IMR-90 (cell line): ENCODE results near the gene SDR39U1. TPM values are rescaled to one million over a fixed set of nuclear protein-coding genes. Genes with fewer than 3 reads are reported as not detected.
A peak's percentile ranks its signal among the peaks of the same experiment; 100 is the strongest.

Experiments used
- ATAC-seq: fragments of 200-7000 bp; cut with Tn5 transposase; 2 replicates; pipeline ENCODE4 v1.9.1; 2020; ENCODE audit warnings: low read depth, mild to moderate bottlenecking, moderate library complexity
- BruUV-seq: library from RNA; stranded (reverse); fragments of 400-500 nt; replicated peaks from 2 replicates; lab custom pipeline; 2021; lab: Mats Ljungman, UMichigan
- CTCF ChIA-PET: fragments of 300-600 bp; formaldehyde crosslinking; extraction: SDS; loops from one replicate; lab custom pipeline; 2021; ENCODE audit warnings: antibody characterized with exemption; lab: Yijun Ruan, JAX
- POLR2A ChIA-PET: fragments of 300-600 bp; sonication (Branson Sonifier 250); formaldehyde crosslinking; loops from one replicate; lab custom pipeline; 2022; ENCODE audit warnings: antibody characterized with exemption; ENCODE audit not compliant: unreplicated experiment; lab: Charles Lee
- DNase-seq: peaks from one replicate; pipeline ENCODE4 v3.0.0; 2013
- H2AFZ ChIP-seq: replicated peaks from 2 replicates; pipeline ENCODE3; 2013; ENCODE audit warnings: low read length, mild to moderate bottlenecking; ENCODE audit not compliant: poor library complexity
- H2AK5ac ChIP-seq: 2 replicates; pipeline ENCODE4 v1.6.1; 2013; ENCODE audit warnings: low read depth, low read length, inconsistent platforms
- H2AK9ac ChIP-seq: replicated peaks from 2 replicates; pipeline ENCODE3; 2013; ENCODE audit warnings: mild to moderate bottlenecking, low read depth, low read length, moderate library complexity; ENCODE audit not compliant: poor library complexity
- H2BK120ac ChIP-seq: 2 replicates; pipeline ENCODE4 v1.6.1; 2013; ENCODE audit warnings: low read depth, low read length, inconsistent platforms
- H2BK15ac ChIP-seq: 3 replicates; pipeline ENCODE4 v1.6.1; 2013; ENCODE audit warnings: low read depth, low read length, inconsistent platforms
- H2BK20ac ChIP-seq: 2 replicates; pipeline ENCODE4 v1.6.1; 2013; ENCODE audit warnings: low read depth, mild to moderate bottlenecking, inconsistent platforms, low read length, moderate library complexity
- H2BK5ac ChIP-seq: 2 replicates; pipeline ENCODE4 v1.6.1; 2013; ENCODE audit warnings: mild to moderate bottlenecking, low read depth, low read length, inconsistent platforms; ENCODE audit not compliant: poor library complexity, severe bottlenecking
- H3K14ac ChIP-seq: replicated peaks from 2 replicates; pipeline ENCODE4 v1.6.1; 2013; ENCODE audit warnings: low read depth, low read length, inconsistent platforms
- H3K18ac ChIP-seq: 2 replicates; pipeline ENCODE4 v1.6.1; 2013; ENCODE audit warnings: low read depth, low read length, control low read depth
- H3K23ac ChIP-seq: 2 replicates; pipeline ENCODE4 v1.6.1; 2013; ENCODE audit warnings: low read depth, low read length, inconsistent platforms
- H3K27ac ChIP-seq: 2 replicates; pipeline ENCODE4 v1.5.1; 2013; ENCODE audit warnings: mild to moderate bottlenecking, control low read depth, low read length; ENCODE audit not compliant: insufficient read depth
- H3K27me3 ChIP-seq: 2 replicates; pipeline ENCODE4 v1.6.1; 2013; ENCODE audit warnings: low read length; ENCODE audit not compliant: control insufficient read depth, insufficient read depth
- H3K36me3 ChIP-seq: 2 replicates; pipeline ENCODE4 v1.6.1; 2013; ENCODE audit warnings: low read length, mixed read lengths; ENCODE audit not compliant: control insufficient read depth, insufficient read depth
- H3K4ac ChIP-seq: 2 replicates; pipeline ENCODE4 v1.6.1; 2013; ENCODE audit warnings: low read depth, low read length, inconsistent platforms
- H3K4me1 ChIP-seq: 2 replicates; pipeline ENCODE4 v1.6.1; 2013; ENCODE audit warnings: low read length, mixed read lengths; ENCODE audit not compliant: control insufficient read depth, insufficient read depth
- H3K4me2 ChIP-seq: 2 replicates; pipeline ENCODE4 v1.6.1; 2013; ENCODE audit warnings: low read depth, mild to moderate bottlenecking, control low read depth, low read length, moderate library complexity
- H3K4me3 ChIP-seq: 2 replicates; pipeline ENCODE4 v1.5.1; 2013; ENCODE audit warnings: low read depth, mild to moderate bottlenecking, control low read depth, low read length, moderate library complexity; ENCODE audit not compliant: insufficient read depth
- H3K56ac ChIP-seq: 2 replicates; pipeline ENCODE4 v1.6.1; 2013; ENCODE audit warnings: low read length, inconsistent platforms; ENCODE audit not compliant: insufficient read depth; ENCODE audit errors: extremely low read depth
- H3K79me1 ChIP-seq, 2 experiments: 2 replicates each; pipeline ENCODE4 v1.6.1; 2013; ENCODE audit warnings: low read length in 2 of 2, inconsistent platforms in 1 of 2, low read depth in 1 of 2
- H3K9ac ChIP-seq: 2 replicates; pipeline ENCODE4 v1.6.1; 2013; ENCODE audit warnings: low read depth, low read length, control low read depth
- H3K9me1 ChIP-seq: 2 replicates; pipeline ENCODE4 v1.6.1; 2013; ENCODE audit warnings: low read length, inconsistent platforms; ENCODE audit not compliant: insufficient read depth
- H3K9me3 ChIP-seq: 2 replicates; pipeline ENCODE4 v1.6.1; 2013; ENCODE audit warnings: low read length; ENCODE audit not compliant: control insufficient read depth, insufficient read depth
- H4K20me1 ChIP-seq: 2 replicates; pipeline ENCODE4 v1.6.1; 2013; ENCODE audit warnings: low read length, inconsistent platforms; ENCODE audit not compliant: insufficient read depth
- H4K5ac ChIP-seq: 2 replicates; pipeline ENCODE4 v1.6.1; 2013; ENCODE audit warnings: mild to moderate bottlenecking, low read depth, low read length, control low read depth
- H4K8ac ChIP-seq, 2 experiments: 2 replicates each; pipeline ENCODE4 v1.6.1; 2013; ENCODE audit warnings: low read depth in 2 of 2, low read length in 2 of 2, control low read depth in 1 of 2, inconsistent platforms in 1 of 2
- H4K91ac ChIP-seq: 2 replicates; pipeline ENCODE4 v1.6.1; 2013; ENCODE audit warnings: low read depth, low read length, inconsistent platforms; ENCODE audit not compliant: insufficient read depth
- NFE2L2 ChIP-seq: fragments of 150-350 bp; IDR thresholded peaks from 2 replicates; pipeline ENCODE4 v1.6.1; 2016; ENCODE audit warnings: low read depth, mild to moderate bottlenecking, low read length
- RAD21 ChIP-seq: IDR thresholded peaks from 2 replicates; pipeline ENCODE4 v1.6.1; 2012; ENCODE audit warnings: low read length, improper control_type of control experiment
- RCOR1 ChIP-seq: IDR thresholded peaks from 2 replicates; pipeline ENCODE4 v1.6.1; 2012; ENCODE audit warnings: mild to moderate bottlenecking, low read length, improper control_type of control experiment; ENCODE audit not compliant: insufficient replicate concordance
- WGBS, 2 experiments: methylation state at CpG; one replicate each; pipeline versions ENCODE4 v1.1.5 to v1.1.7; 2013; ENCODE audit warnings: missing lambda C conversion rate in 2 of 2; ENCODE audit not compliant: insufficient read length in 1 of 2; ENCODE audit errors: extremely low coverage in 2 of 2; 5-methylcytosine and 5-hydroxymethylcytosine counted together
- dilution Hi-C: fragments of 300-500 bp; cut with HindIII; formaldehyde crosslinking; loops from one replicate; pipeline ENCODE4 v1.14.3; 2018; ENCODE audit warnings: low sequenced_read_pairs; ENCODE audit not compliant: unreplicated experiment
- in situ Hi-C: fragments of 300-500 bp; cut with MboI; formaldehyde crosslinking; loops from 3 replicates; pipeline ENCODE4 v1.14.3; 2019; ENCODE audit warnings: low sequenced_read_pairs, inconsistent platforms, mixed read lengths
- intact Hi-C: fragments of 100-400 bp; cut with micrococcal nuclease; formaldehyde crosslinking; loops from 2 replicates; pipeline ENCODE4 v1.10.0; 2022
- polyA plus RNA-seq, 3 experiments: library from polyadenylated mRNA; depleted of rRNA; stranded (reverse); fragments of >200 nt; gene quantifications; 2 replicates each; pipeline ENCODE4 v1.2.3, GENCODE V29; 2012; ENCODE audit warnings: low replicate concordance in 1 of 3
- total RNA-seq: library from RNA; depleted of rRNA; stranded (reverse); fragments of >200 nt; gene quantifications from 2 replicates; pipeline ENCODE4 v1.2.3, GENCODE V29; 2012
- TF ChIP-seq, protein P1 (sequence below): conservative IDR thresholded peaks from 2 replicates; pipeline ENCODE4 v1.5.1; 2012; ENCODE audit warnings: mild to moderate bottlenecking, low read depth, low read length, improper control_type of control experiment

The SDR39U1 gene
- total and polyA plus RNA-seq, 2 of the 4 experiments (the other 2 are of a cell fraction): 7.5 to 46.3 TPM

- Histone ChIP-seq H3K9ac (no peak overlapping the region), H3K36me3 (peaks cover 4% of the 10 kb centered on the region; the same call in 1 of the 2 replicates), H3K79me1 (peaks cover 7 to 27% of the 10 kb centered on the region in 2 experiments; a peak in 3 of 4 replicates), H3K56ac (no peak overlapping the region), H4K91ac (no peak overlapping the region), H2BK15ac (no peak overlapping the region), H2AFZ (no peak overlapping the region), H3K18ac (no peak overlapping the region), H3K4me1 (peaks cover 13% of the 10 kb centered on the region; the same call in 1 of the 2 replicates), H3K4ac (0 out of 2 replicates have a peak overlapping the region, but pooled peaks have one; percentile 15), H2BK20ac (0 out of 2 replicates have a peak overlapping the region, but pooled peaks have one; percentile 47), H4K5ac (no peak overlapping the region), H3K27ac (no peak overlapping the region), H2BK120ac (no peak overlapping the region), H3K4me3 (no peak overlapping the region), H4K20me1 (peaks cover 11% of the 10 kb centered on the region), H3K27me3 (peaks cover 10% of the 10 kb centered on the region), H2BK5ac (no peak overlapping the region), H3K4me2 (no peak overlapping the region), H3K14ac (no peak overlapping the region), H2AK5ac (peak overlapping the region; percentile 28; the same call in 1 of the 2 replicates), H3K9me3 (no peaks in the 10 kb centered on the region), H4K8ac (no peak overlapping the region), H3K9me1 (peaks cover 5% of the 10 kb centered on the region), H3K23ac (no peak overlapping the region), H2AK9ac (peak overlapping the region; percentile 9)
- CTCF ChIA-PET: no interaction called here
- TF ChIP-seq, protein P1, sequence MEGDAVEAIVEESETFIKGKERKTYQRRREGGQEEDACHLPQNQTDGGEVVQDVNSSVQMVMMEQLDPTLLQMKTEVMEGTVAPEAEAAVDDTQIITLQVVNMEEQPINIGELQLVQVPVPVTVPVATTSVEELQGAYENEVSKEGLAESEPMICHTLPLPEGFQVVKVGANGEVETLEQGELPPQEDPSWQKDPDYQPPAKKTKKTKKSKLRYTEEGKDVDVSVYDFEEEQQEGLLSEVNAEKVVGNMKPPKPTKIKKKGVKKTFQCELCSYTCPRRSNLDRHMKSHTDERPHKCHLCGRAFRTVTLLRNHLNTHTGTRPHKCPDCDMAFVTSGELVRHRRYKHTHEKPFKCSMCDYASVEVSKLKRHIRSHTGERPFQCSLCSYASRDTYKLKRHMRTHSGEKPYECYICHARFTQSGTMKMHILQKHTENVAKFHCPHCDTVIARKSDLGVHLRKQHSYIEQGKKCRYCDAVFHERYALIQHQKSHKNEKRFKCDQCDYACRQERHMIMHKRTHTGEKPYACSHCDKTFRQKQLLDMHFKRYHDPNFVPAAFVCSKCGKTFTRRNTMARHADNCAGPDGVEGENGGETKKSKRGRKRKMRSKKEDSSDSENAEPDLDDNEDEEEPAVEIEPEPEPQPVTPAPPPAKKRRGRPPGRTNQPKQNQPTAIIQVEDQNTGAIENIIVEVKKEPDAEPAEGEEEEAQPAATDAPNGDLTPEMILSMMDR: no peak
- TF ChIP-seq RAD21: no peak
- TF ChIP-seq NFE2L2: no peak
- TF ChIP-seq RCOR1: no peak
- WGBS, 2 experiments: 67% methylated on average over 3 of the region's 8 CpGs; no CpG with 5 or more reads in 1 of the 2 experiments
- no TSS peak for BruUV-seq
- ATAC-seq (no peak), DNase-seq (no peak)
- POLR2A ChIA-PET: no interaction called here
- intact Hi-C loops (no loop called here), in situ Hi-C loops (loop anchor here (25.0 kb wide), 1 partner anchor 1115 kb away; the partner anchor contains the start of genes BCL2L2, PABPN1 and PPP1R3E), dilution Hi-C loops (no loop called here)
Measured at GRCh38 chr14:24426912-24427536, 15.6 kb downstream of the SDR39U1 start.
